ENCODE data around the gene HTR3D.

GRCh38 chr3:184037816-184038215 is 6.3 kb downstream of the HTR3D start:
- TF ChIP-seq CTCF (IDR thresholded peaks at IDR 0.05) (0 out of 2 replicates have a peak, but pooled peaks have one; percentile 25), IRF2 (CRISPR knock-in tag; IDR thresholded peaks at IDR 0.05; ENCODE audit: borderline replicate concordance, low read depth) (no peak), MAX (CRISPR knock-in tag; IDR thresholded peaks at IDR 0.05) (no peak), ZNF121 (CRISPR knock-in tag; IDR thresholded peaks at IDR 0.05) (no peak), NR1H2 (CRISPR knock-in tag; IDR thresholded peaks at IDR 0.05) (no peak), CREM (CRISPR knock-in tag; IDR thresholded peaks at IDR 0.05) (no peak), SP1 (CRISPR knock-in tag; conservative IDR thresholded peaks at IDR 0.05) (no peak), NR2C2 (CRISPR knock-in tag; IDR thresholded peaks at IDR 0.05) (no peak)

Data from WTC11 (cell line).